Measurements from ENCODE around the gene SMAD2. TPM values are rescaled to one million over a fixed set of nuclear protein-coding genes. Genes with fewer than 3 reads are reported as not detected.

SMAD2 gene
- polyA plus RNA-seq, 1 donor (not counting 4 experiments of a cell fraction or from before 2014, with no cell fraction given) = 87.1 TPM

- dilution Hi-C loops (cut with MboI; ENCODE audit: extremely low pct_ligation_motif_present, low sequenced_read_pairs) = no loop called here
- FAIRE-seq = no peak
Measured at GRCh38 chr18:47802802-47803201, 127.7 kb downstream of the SMAD2 start.

GRCh38 chr18:47801817-47802216 lies 128.6 kb downstream of the SMAD2 start:
- H3K9ac ChIP-seq (ENCODE audit: control insufficient read depth, extremely low read depth, insufficient read depth, low read length) = no peak overlapping the region
- no peak overlapping the region for H3K27ac ChIP-seq (ENCODE audit: control insufficient read depth, insufficient read depth, low read length)
- H3K4me2 ChIP-seq (ENCODE audit: control insufficient read depth, extremely low read depth, insufficient read depth, low read depth, low read length) = no peak overlapping the region
- no peaks in the 10 kb centered on the region for H3K9me3 ChIP-seq (ENCODE audit: control insufficient read depth, low read depth, low read length)
- H3K9me1 ChIP-seq (ENCODE audit: control insufficient read depth, extremely low read depth, insufficient read depth, low read length) = peaks cover 2% of the 10 kb centered on the region
- no peak overlapping the region for H3K4me3 ChIP-seq (ENCODE audit: control insufficient read depth in 2 of 3, extremely low read depth in 1 of 3, insufficient read depth in 2 of 3, low read depth in 1 of 3, low read length in 3 of 3)
- no peak for DNase-seq (ENCODE audit: low read depth, low spot score)
- no peak for FAIRE-seq
- H3K79me2 ChIP-seq (ENCODE audit: control insufficient read depth, insufficient read depth, low read length) = no peaks in the 10 kb centered on the region
- dilution Hi-C loops (cut with MboI; ENCODE audit: extremely low pct_ligation_motif_present, low sequenced_read_pairs) = no loop called here
- no peaks in the 10 kb centered on the region for H3K36me3 ChIP-seq (ENCODE audit: control insufficient read depth in 2 of 2, extremely low read depth in 1 of 2, insufficient read depth in 2 of 2, low read length in 2 of 2)
- TF ChIP-seq EZH2 (IDR thresholded peaks at IDR 0.05; ENCODE audit: low read length) = no peak
- TF ChIP-seq CTCF (optimal IDR thresholded peaks at IDR 0.05 in 1 of 3, IDR thresholded peaks at IDR 0.05 in 1 of 3, conservative IDR thresholded peaks at IDR 0.05 in 1 of 3; ENCODE audit: extremely low read depth in 1 of 3, insufficient read depth in 2 of 3, low read length in 3 of 3) = no peak
- peaks cover 11% of the 10 kb centered on the region for H3K27me3 ChIP-seq (ENCODE audit: control insufficient read depth, extremely low read depth, insufficient read depth, low read length)
- H2AFZ ChIP-seq (ENCODE audit: control insufficient read depth, low read length) = no peak overlapping the region
- H4K20me1 ChIP-seq (ENCODE audit: control insufficient read depth, extremely low read depth, insufficient read depth, low read length) = no peaks in the 10 kb centered on the region
- H3K4me1 ChIP-seq (ENCODE audit: control insufficient read depth, extremely low read depth, insufficient read depth, low read length) = peaks cover 3% of the 10 kb centered on the region

More at GRCh38 chr18:47802802-47803201, 127.7 kb downstream of the SMAD2 start:
- Histone ChIP-seq H3K36me3 (ENCODE audit: control insufficient read depth in 2 of 2, extremely low read depth in 1 of 2, insufficient read depth in 2 of 2, low read length in 2 of 2) (no peaks in the 10 kb centered on the region), H3K4me2 (ENCODE audit: control insufficient read depth, extremely low read depth, insufficient read depth, low read depth, low read length) (no peak overlapping the region), H3K27ac (ENCODE audit: control insufficient read depth, insufficient read depth, low read length) (no peak overlapping the region), H3K4me3 (ENCODE audit: control insufficient read depth in 2 of 3, extremely low read depth in 1 of 3, insufficient read depth in 2 of 3, low read depth in 1 of 3, low read length in 3 of 3) (no peak overlapping the region), H3K9ac (ENCODE audit: control insufficient read depth, extremely low read depth, insufficient read depth, low read length) (no peak overlapping the region), H3K79me2 (ENCODE audit: control insufficient read depth, insufficient read depth, low read length) (no peaks in the 10 kb centered on the region), H3K9me3 (ENCODE audit: control insufficient read depth, low read depth, low read length) (no peaks in the 10 kb centered on the region), H4K20me1 (ENCODE audit: control insufficient read depth, extremely low read depth, insufficient read depth, low read length) (no peaks in the 10 kb centered on the region), H3K27me3 (ENCODE audit: control insufficient read depth, extremely low read depth, insufficient read depth, low read length) (peaks cover 11% of the 10 kb centered on the region), H2AFZ (ENCODE audit: control insufficient read depth, low read length) (no peak overlapping the region), H3K9me1 (ENCODE audit: control insufficient read depth, extremely low read depth, insufficient read depth, low read length) (peaks cover 2% of the 10 kb centered on the region), H3K4me1 (ENCODE audit: control insufficient read depth, extremely low read depth, insufficient read depth, low read length) (peaks cover 3% of the 10 kb centered on the region)
- no peak for DNase-seq (ENCODE audit: low read depth, low spot score)
- no peak for TF ChIP-seq EZH2 (IDR thresholded peaks at IDR 0.05; ENCODE audit: low read length)
- no peak for TF ChIP-seq CTCF (optimal IDR thresholded peaks at IDR 0.05 in 1 of 3, IDR thresholded peaks at IDR 0.05 in 1 of 3, conservative IDR thresholded peaks at IDR 0.05 in 1 of 3; ENCODE audit: extremely low read depth in 1 of 3, insufficient read depth in 2 of 3, low read length in 3 of 3)
